A172 (cell line): ENCODE measurements around the gene IDH3A. TPM values are rescaled to one million over a fixed set of nuclear protein-coding genes. Genes with fewer than 3 reads are reported as not detected.
"Not testable (repeated sequence)": the region's sequence is repeated elsewhere in the genome, so short reads cannot be mapped to it uniquely, and the experiment has no call there.

ENCODE experiments used
- DNase-seq: peaks from one replicate; pipeline ENCODE4 v3.0.0-alpha.2; 2015; ENCODE audit warnings: low spot score
- total RNA-seq: library from RNA; depleted of rRNA; stranded (reverse); fragments of >200 nt; shearing (Covaris generic); gene quantifications from 2 replicates; pipeline ENCODE4 v1.2.3, GENCODE V29; 2014

IDH3A gene
- total RNA-seq, 1 experiment from 2014 or later = 71.5 TPM

GRCh38 chr15:78129077-78129750 is 19.9 kb upstream of the IDH3A start:
- no peak for DNase-seq

GRCh38 chr15:78129751-78130287 is 19.3 kb upstream of the IDH3A start:
- no peak for DNase-seq

- no peak for DNase-seq
Measured at GRCh38 chr15:78130466-78131294, 18.5 kb upstream of the IDH3A start.

GRCh38 chr15:78131295-78132061 is 17.7 kb upstream of the IDH3A start, which contains the start of gene CIB2:
Gene CIB2 (minus strand): TSS chr15:78131445. CDS start chr15:78131215, 230 bp downstream.
- peak; percentile 19 for DNase-seq

- DNase-seq = no peak
Measured at GRCh38 chr15:78133801-78134200, 15.4 kb upstream of the IDH3A start.

- no peak for DNase-seq
Measured at GRCh38 chr15:78139578-78139977, 9.6 kb upstream of the IDH3A start.

GRCh38 chr15:78140292-78140691 is 8.9 kb upstream of the IDH3A start:
- DNase-seq = no peak

- DNase-seq = no peak
Measured at GRCh38 chr15:78142332-78142731, 6.8 kb upstream of the IDH3A start.

- no peak for DNase-seq
Measured at GRCh38 chr15:78146425-78147154, 2.6 kb upstream of the IDH3A start.

- no peak for DNase-seq
Measured at GRCh38 chr15:78147566-78147965, 1.6 kb upstream of the IDH3A start.

GRCh38 chr15:78148392-78149067 is 632 bp upstream of the IDH3A start:
- no peak for DNase-seq

GRCh38 chr15:78149805-78150751 is 916 bp downstream of the IDH3A start:
- peak; percentile 19 for DNase-seq

- DNase-seq = not testable (repeated sequence)
Measured at GRCh38 chr15:78151075-78151474, 1.9 kb downstream of the IDH3A start.

GRCh38 chr15:78154955-78155354 is 5.8 kb downstream of the IDH3A start:
- no peak for DNase-seq

- DNase-seq = no peak
Measured at GRCh38 chr15:78155355-78155939, 6.3 kb downstream of the IDH3A start.

GRCh38 chr15:78156653-78157052 is 7.5 kb downstream of the IDH3A start:
- peak; percentile 19 for DNase-seq

- no peak for DNase-seq
Measured at GRCh38 chr15:78157203-78157602, 8.0 kb downstream of the IDH3A start.

GRCh38 chr15:78159395-78159794 is 10.2 kb downstream of the IDH3A start:
- no peak for DNase-seq

- no peak for DNase-seq
Measured at GRCh38 chr15:78162038-78162437, 12.9 kb downstream of the IDH3A start.
